Measurements from ENCODE around the gene FOXB1. TPM values are rescaled to one million over a fixed set of nuclear protein-coding genes. Genes with fewer than 3 reads are reported as not detected.

The FOXB1 gene
- total and polyA plus RNA-seq, 8 donors = not detected

GRCh38 chr15:60009980-60010732, 6.0 kb downstream of the FOXB1 start:
- no peak for TF ChIP-seq POLR2AphosphoS5 (IDR thresholded peaks at IDR 0.05)
- TF ChIP-seq POLR2A (IDR thresholded peaks at IDR 0.05) = no peak
- no peak for TF ChIP-seq EP300 (IDR thresholded peaks at IDR 0.05)
- TF ChIP-seq CTCF (IDR thresholded peaks at IDR 0.05) = no peak
- Histone ChIP-seq H3K4me1 (peaks cover 11 to 20% (median 19%) of the 10 kb centered on the region in 4 donors), H3K27ac (no peak overlapping the region), H3K4me3 (no peak overlapping the region), H3K27me3 (peaks cover 20 to 97% (median 84%) of the 10 kb centered on the region in 3 donors), H3K36me3 (no peaks in the 10 kb centered on the region), H3K9me3 (peaks cover 0 to 4% (median 0%) of the 10 kb centered on the region in 4 donors)
- DNase-seq = no peak
- 14 to 19% (median 16%) methylated on average over 13 of the region's 13 CpGs for WGBS, 5 donors
- intact Hi-C loops (cut with DNase I; ENCODE audit: low total_unique reads) = no loop called here

- Histone ChIP-seq H3K27ac (no peak overlapping the region), H3K36me3 (no peaks in the 10 kb centered on the region), H3K9me3 (no peaks in the 10 kb centered on the region), H3K4me3 (no peak overlapping the region), H3K4me1 (peaks cover 4 to 13% (median 12%) of the 10 kb centered on the region in 4 donors), H3K27me3 (peaks cover 13 to 97% (median 77%) of the 10 kb centered on the region in 3 donors)
- TF ChIP-seq POLR2AphosphoS5 (IDR thresholded peaks at IDR 0.05) = no peak
- no peak for TF ChIP-seq EP300 (IDR thresholded peaks at IDR 0.05)
- no peak for TF ChIP-seq CTCF (IDR thresholded peaks at IDR 0.05)
- no peak for TF ChIP-seq POLR2A (IDR thresholded peaks at IDR 0.05)
- WGBS, 5 donors = 20 to 29% (median 26%) methylated on average over 2 of the region's 2 CpGs
- no peak for DNase-seq
- intact Hi-C loops (cut with DNase I; ENCODE audit: low total_unique reads) = no loop called here
Observed at GRCh38 chr15:60010858-60011257, 6.7 kb downstream of the FOXB1 start.

GRCh38 chr15:60012695-60013094, 8.6 kb downstream of the FOXB1 start:
- no peaks in the 10 kb centered on the region for H3K36me3 ChIP-seq
- H3K4me1 ChIP-seq = no peaks in the 10 kb centered on the region
- H3K4me3 ChIP-seq = no peak overlapping the region
- 55 to 71% (median 65%) methylated on average over 3 of the region's 3 CpGs for WGBS, 5 donors
- no peak overlapping the region for H3K27ac ChIP-seq
- TF ChIP-seq CTCF (IDR thresholded peaks at IDR 0.05) (no peak), POLR2AphosphoS5 (IDR thresholded peaks at IDR 0.05) (no peak), POLR2A (IDR thresholded peaks at IDR 0.05) (no peak), EP300 (IDR thresholded peaks at IDR 0.05) (no peak)
- H3K27me3 ChIP-seq = peaks cover 8 to 92% (median 61%) of the 10 kb centered on the region in 3 donors
- peaks cover 0 to 10% (median 5%) of the 10 kb centered on the region in 4 donors for H3K9me3 ChIP-seq
- DNase-seq = no peak
- intact Hi-C loops (cut with DNase I; ENCODE audit: low total_unique reads) = no loop called here

GRCh38 chr15:60017538-60018520, 13.7 kb downstream of the FOXB1 start:
- Histone ChIP-seq H3K9me3 (peaks cover 0 to 15% (median 6%) of the 10 kb centered on the region in 4 donors), H3K27me3 (peaks cover 0 to 54% (median 10%) of the 10 kb centered on the region in 3 donors), H3K4me1 (no peaks in the 10 kb centered on the region), H3K4me3 (no peak overlapping the region), H3K27ac (no peak overlapping the region), H3K36me3 (no peaks in the 10 kb centered on the region)
- 4 to 17% (median 6%) methylated on average over 2 of the region's 2 CpGs for WGBS, 5 donors
- DNase-seq = no peak
- intact Hi-C loops (cut with DNase I; ENCODE audit: low total_unique reads) = no loop called here
- TF ChIP-seq POLR2A (IDR thresholded peaks at IDR 0.05) (no peak), CTCF (IDR thresholded peaks at IDR 0.05) (no peak), POLR2AphosphoS5 (IDR thresholded peaks at IDR 0.05) (no peak), EP300 (IDR thresholded peaks at IDR 0.05) (no peak)

Measured in stomach (tissue), 9 donors.